K562 (cell line): Measurements from ENCODE around the gene PCSK7. TPM values are rescaled to one million over a fixed set of nuclear protein-coding genes. Genes with fewer than 3 reads are reported as not detected.

Source experiments
- BHLHE40 ChIP-seq: IDR thresholded peaks from 2 replicates; pipeline ENCODE4 v1.6.1; 2011; ENCODE audit warnings: low read length, improper control_type of control experiment
- HOXB6 ChIP-seq: fragments of 250-450 bp; sonication (Bioruptor Pico); IDR thresholded peaks from 2 replicates; pipeline ENCODE4 v1.5.1; 2022; ENCODE audit warnings: mild to moderate bottlenecking, borderline replicate concordance
- JUND ChIP-seq, 2 experiments: IDR thresholded peaks; 2 replicates in 1 of 2; 3 replicates in 1 of 2; pipeline ENCODE4 v1.6.1; 2011; ENCODE audit warnings: borderline replicate concordance in 2 of 2, low read depth in 2 of 2, low read length in 2 of 2, improper control_type of control experiment in 1 of 2, missing biosample characterization in 1 of 2, missing genetic modification characterization in 1 of 2, missing genetic modification reagents in 1 of 2
- MYC ChIP-seq, 2 experiments: fragments of 250-450 bp in 1 of 2; sonication (Bioruptor Pico) in 1 of 2; IDR thresholded peaks; 2 replicates each; pipeline versions ENCODE4 v1.5.1 to v1.6.1; 2012 to 2021; ENCODE audit warnings: low read depth in 2 of 2, borderline replicate concordance in 1 of 2, improper control_type of control experiment in 1 of 2, low read length in 1 of 2, mild to moderate bottlenecking in 1 of 2, moderate library complexity in 1 of 2
- NR2C2 ChIP-seq, 2 experiments: fragments of 200-800 bp in 1 of 2; sonication (Bioruptor generic) in 1 of 2; sonication (generic) in 1 of 2; formaldehyde crosslinking in 1 of 2; IDR thresholded peaks; 2 replicates each; pipeline versions ENCODE4 v1.6.1 to v1.8.0; 2016 to 2022; ENCODE audit warnings: mild to moderate bottlenecking in 1 of 2, missing compliant biosample characterization in 1 of 2, missing genetic modification characterization in 1 of 2, missing genetic modification reagents in 1 of 2
- RBM22 ChIP-seq: fragments of 200-400 bp; formaldehyde crosslinking; IDR thresholded peaks from 2 replicates; pipeline ENCODE4 v1.6.1; 2018; ENCODE audit warnings: low read length, low read depth; ENCODE audit not compliant: poor library complexity, severe bottlenecking
- SMARCA5 ChIP-seq: fragments of 450-650 bp; IDR thresholded peaks from 2 replicates; pipeline ENCODE4 v1.6.1; 2016
- SOX6 ChIP-seq: fragments of 450-650 bp; IDR thresholded peaks from 2 replicates; pipeline ENCODE4 v1.6.1; 2014; ENCODE audit warnings: mild to moderate bottlenecking
- ZNF277 ChIP-seq: fragments of 250-450 bp; sonication (Bioruptor Pico); IDR thresholded peaks from 2 replicates; pipeline ENCODE4 v1.8.0; 2022; ENCODE audit warnings: inconsistent platforms, mild to moderate bottlenecking, moderate library complexity, borderline replicate concordance
- polyA plus RNA-seq, 8 experiments: library from polyadenylated mRNA; depleted of rRNA in 4 of 8; stranded (reverse) in 5 of 8; unstranded in 3 of 8; fragments of >200 nt; fragmentation: Nextera tagmentation in 2 of 8; fragmentation: Illumina TruSeq in 1 of 8; extraction: Ambion mirVana in 2 of 8; extraction: Trizol in 1 of 8; gene quantifications; 2 replicates each; pipeline versions ENCODE4 v1.2.1 to v1.2.3, GENCODE V29; 2011 to 2014; ENCODE audit warnings: inconsistent platforms in 1 of 8, missing spikeins in 1 of 8
- total RNA-seq, 7 experiments: library from RNA; depleted of rRNA in 6 of 7; stranded (reverse); fragments of >200 nt in 6 of 7; fragmentation: Illumina TruSeq in 2 of 7; extraction: Trizol in 2 of 7; gene quantifications; 2 replicates each; pipeline versions ENCODE4 v1.2.1 to v1.2.3, GENCODE V29; 2011 to 2021; ENCODE audit warnings: low replicate concordance in 1 of 7
- TF ChIP-seq, protein P1 (sequence below), 2 experiments: fragments of 450-650 bp; formaldehyde crosslinking in 1 of 2; IDR thresholded peaks; 2 replicates each; pipeline versions ENCODE4 v1.4.0 to v1.6.1; 2014 to 2020; ENCODE audit warnings: mild to moderate bottlenecking in 2 of 2, borderline replicate concordance in 1 of 2, low read depth in 1 of 2
- TF ChIP-seq, protein P2 (sequence below), 2 experiments: fragments of 250-450 bp in 1 of 2; fragments of 450-650 bp in 1 of 2; sonication (Bioruptor Pico) in 1 of 2; IDR thresholded peaks; 2 replicates each; pipeline versions ENCODE4 v1.6.1 to v1.8.0; 2016 to 2021; ENCODE audit warnings: mild to moderate bottlenecking in 2 of 2, moderate library complexity in 2 of 2, missing compliant biosample characterization in 1 of 2, missing genetic modification characterization in 1 of 2
- TF ChIP-seq, protein P3 (sequence below): fragments of 250-450 bp; sonication (Bioruptor Pico); IDR thresholded peaks from 2 replicates; pipeline ENCODE4 v1.9.0; 2021; ENCODE audit warnings: mild to moderate bottlenecking

The PCSK7 gene
- total and polyA plus RNA-seq, 9 of the 15 experiments (the other 6 are each of a cell fraction or from before 2014, with no cell fraction given) = 3.1 to 29.2 (median 15.6) TPM

GRCh38 chr11:117232092-117232878 is 412 bp upstream of the PCSK7 start, which contains the start of gene RNF214 (continued):
- TF ChIP-seq, protein P1, sequence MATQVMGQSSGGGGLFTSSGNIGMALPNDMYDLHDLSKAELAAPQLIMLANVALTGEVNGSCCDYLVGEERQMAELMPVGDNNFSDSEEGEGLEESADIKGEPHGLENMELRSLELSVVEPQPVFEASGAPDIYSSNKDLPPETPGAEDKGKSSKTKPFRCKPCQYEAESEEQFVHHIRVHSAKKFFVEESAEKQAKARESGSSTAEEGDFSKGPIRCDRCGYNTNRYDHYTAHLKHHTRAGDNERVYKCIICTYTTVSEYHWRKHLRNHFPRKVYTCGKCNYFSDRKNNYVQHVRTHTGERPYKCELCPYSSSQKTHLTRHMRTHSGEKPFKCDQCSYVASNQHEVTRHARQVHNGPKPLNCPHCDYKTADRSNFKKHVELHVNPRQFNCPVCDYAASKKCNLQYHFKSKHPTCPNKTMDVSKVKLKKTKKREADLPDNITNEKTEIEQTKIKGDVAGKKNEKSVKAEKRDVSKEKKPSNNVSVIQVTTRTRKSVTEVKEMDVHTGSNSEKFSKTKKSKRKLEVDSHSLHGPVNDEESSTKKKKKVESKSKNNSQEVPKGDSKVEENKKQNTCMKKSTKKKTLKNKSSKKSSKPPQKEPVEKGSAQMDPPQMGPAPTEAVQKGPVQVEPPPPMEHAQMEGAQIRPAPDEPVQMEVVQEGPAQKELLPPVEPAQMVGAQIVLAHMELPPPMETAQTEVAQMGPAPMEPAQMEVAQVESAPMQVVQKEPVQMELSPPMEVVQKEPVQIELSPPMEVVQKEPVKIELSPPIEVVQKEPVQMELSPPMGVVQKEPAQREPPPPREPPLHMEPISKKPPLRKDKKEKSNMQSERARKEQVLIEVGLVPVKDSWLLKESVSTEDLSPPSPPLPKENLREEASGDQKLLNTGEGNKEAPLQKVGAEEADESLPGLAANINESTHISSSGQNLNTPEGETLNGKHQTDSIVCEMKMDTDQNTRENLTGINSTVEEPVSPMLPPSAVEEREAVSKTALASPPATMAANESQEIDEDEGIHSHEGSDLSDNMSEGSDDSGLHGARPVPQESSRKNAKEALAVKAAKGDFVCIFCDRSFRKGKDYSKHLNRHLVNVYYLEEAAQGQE (IDR thresholded peaks at IDR 0.05; ENCODE audit: borderline replicate concordance) = peak; percentile 31; the same call in 1 of the 2 replicates
- TF ChIP-seq, protein P1 (CRISPR knock-in tag; IDR thresholded peaks at IDR 0.05; ENCODE audit: low read depth) = no peak
- TF ChIP-seq ZNF277 (CRISPR knock-in tag) (no peak), JUND (IDR thresholded peaks at IDR 0.05; ENCODE audit: borderline replicate concordance, low read depth, low read length) (peak; percentile 56), JUND (tag; IDR thresholded peaks at IDR 0.05; ENCODE audit: borderline replicate concordance, low read depth, low read length) (no peak), NR2C2 (CRISPR knock-in tag; IDR thresholded peaks at IDR 0.05) (no peak), NR2C2 (tag; IDR thresholded peaks at IDR 0.05) (peak; percentile 86), BHLHE40 (peak; percentile 68), HOXB6 (CRISPR knock-in tag) (no peak), SOX6 (0 out of 2 replicates have a peak, but pooled peaks have one; percentile 14), SMARCA5 (no peak), MYC (IDR thresholded peaks at IDR 0.05; ENCODE audit: low read depth, low read length) (peak; percentile 81), MYC (CRISPR knock-in tag; IDR thresholded peaks at IDR 0.05; ENCODE audit: borderline replicate concordance, low read depth) (no peak), RBM22 (no peak)
- TF ChIP-seq, protein P2, sequence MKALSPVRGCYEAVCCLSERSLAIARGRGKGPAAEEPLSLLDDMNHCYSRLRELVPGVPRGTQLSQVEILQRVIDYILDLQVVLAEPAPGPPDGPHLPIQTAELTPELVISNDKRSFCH (CRISPR knock-in tag; IDR thresholded peaks at IDR 0.05) = no peak
- TF ChIP-seq, protein P2 (tag; IDR thresholded peaks at IDR 0.05) = peak; percentile 80
- TF ChIP-seq, protein P3, sequence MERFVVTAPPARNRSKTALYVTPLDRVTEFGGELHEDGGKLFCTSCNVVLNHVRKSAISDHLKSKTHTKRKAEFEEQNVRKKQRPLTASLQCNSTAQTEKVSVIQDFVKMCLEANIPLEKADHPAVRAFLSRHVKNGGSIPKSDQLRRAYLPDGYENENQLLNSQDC (CRISPR knock-in tag) = no peak
